ENCODE measurements around the gene GJA5.

Gene GJA5

GRCh38 chr1:147717706-147718097 is 42.7 kb downstream of the GJA5 start:
- ChIA-PET POLR2A (interaction anchor here (1.0 kb wide), 1 partner anchor 47 kb away, joined by 4 read pairs; the partner anchor contains the start of gene ACP6), CTCF (no interaction called here)
- no peak for DNase-seq (ENCODE audit: extremely low spot score)
- TF ChIP-seq NFRKB (IDR thresholded peaks at IDR 0.05) (no peak), BHLHE40 (IDR thresholded peaks at IDR 0.05; ENCODE audit: borderline replicate concordance) (no peak), CTBP1 (IDR thresholded peaks at IDR 0.05; ENCODE audit: borderline replicate concordance) (no peak), PKNOX1 (IDR thresholded peaks at IDR 0.05) (no peak), FOXK2 (IDR thresholded peaks at IDR 0.05) (no peak), TARDBP (IDR thresholded peaks at IDR 0.05) (no peak), FOXM1 (IDR thresholded peaks at IDR 0.05; ENCODE audit: borderline replicate concordance) (no peak), ELF4 (IDR thresholded peaks at IDR 0.05) (no peak), SP1 (IDR thresholded peaks at IDR 0.05) (no peak), L3MBTL2 (conservative IDR thresholded peaks at IDR 0.05) (no peak), LEF1 (IDR thresholded peaks at IDR 0.05; ENCODE audit: borderline replicate concordance) (no peak), FOXA1 (IDR thresholded peaks at IDR 0.05) (no peak), SUZ12 (IDR thresholded peaks at IDR 0.05) (no peak), HDGF (IDR thresholded peaks at IDR 0.05; ENCODE audit: borderline replicate concordance) (no peak), ZNF384 (IDR thresholded peaks at IDR 0.05) (no peak), ARNT (IDR thresholded peaks at IDR 0.05) (no peak)

GRCh38 chr1:147717051-147717705 is 43.2 kb downstream of the GJA5 start:
- no peak for TF ChIP-seq FOXA1 (IDR thresholded peaks at IDR 0.05)
- no peak for TF ChIP-seq ZNF384 (IDR thresholded peaks at IDR 0.05)
- no peak for TF ChIP-seq FOXK2 (IDR thresholded peaks at IDR 0.05)
- no peak for TF ChIP-seq PKNOX1 (IDR thresholded peaks at IDR 0.05)
- TF ChIP-seq FOXM1 (IDR thresholded peaks at IDR 0.05; ENCODE audit: borderline replicate concordance), result no peak
- TF ChIP-seq LEF1 (IDR thresholded peaks at IDR 0.05; ENCODE audit: borderline replicate concordance), result no peak
- TF ChIP-seq ARNT (IDR thresholded peaks at IDR 0.05), result no peak
- TF ChIP-seq ELF4 (IDR thresholded peaks at IDR 0.05), result no peak
- no peak for DNase-seq (ENCODE audit: extremely low spot score)
- ChIA-PET CTCF (no interaction called here), POLR2A (interaction anchor here (1.0 kb wide), 1 partner anchor 47 kb away, joined by 4 read pairs; the partner anchor contains the start of gene ACP6)

GRCh38 chr1:147712605-147713004 is 47.8 kb downstream of the GJA5 start:
- TF ChIP-seq FOXK2 (IDR thresholded peaks at IDR 0.05), result no peak
- TF ChIP-seq CTBP1 (IDR thresholded peaks at IDR 0.05; ENCODE audit: borderline replicate concordance), result no peak
- TF ChIP-seq ARNT (IDR thresholded peaks at IDR 0.05), result no peak
- no peak for TF ChIP-seq FOXA1 (IDR thresholded peaks at IDR 0.05)
- TF ChIP-seq L3MBTL2 (conservative IDR thresholded peaks at IDR 0.05), result no peak
- no peak for TF ChIP-seq BHLHE40 (IDR thresholded peaks at IDR 0.05; ENCODE audit: borderline replicate concordance)
- no peak for TF ChIP-seq SUZ12 (IDR thresholded peaks at IDR 0.05)
- no peak for TF ChIP-seq ZNF384 (IDR thresholded peaks at IDR 0.05)
- no peak for TF ChIP-seq FOXM1 (IDR thresholded peaks at IDR 0.05; ENCODE audit: borderline replicate concordance)
- TF ChIP-seq LEF1 (IDR thresholded peaks at IDR 0.05; ENCODE audit: borderline replicate concordance), result no peak
- TF ChIP-seq TARDBP (IDR thresholded peaks at IDR 0.05), result no peak
- TF ChIP-seq HDGF (IDR thresholded peaks at IDR 0.05; ENCODE audit: borderline replicate concordance), result no peak
- no peak for TF ChIP-seq SP1 (IDR thresholded peaks at IDR 0.05)
- TF ChIP-seq PKNOX1 (IDR thresholded peaks at IDR 0.05), result no peak
- no peak for TF ChIP-seq ELF4 (IDR thresholded peaks at IDR 0.05)
- no peak for TF ChIP-seq NFRKB (IDR thresholded peaks at IDR 0.05)
- CTCF ChIA-PET, result interaction anchor here (0.7 kb wide), 1 partner anchor 649 kb away, joined by 3 read pairs; no protein-coding TSS in a partner anchor
- no peak for DNase-seq (ENCODE audit: extremely low spot score)
- POLR2A ChIA-PET, result no interaction called here

Measured in HEK293T (cell line).